GM21423 (cell line): Measurements from ENCODE around the gene MAP1A.
"Not testable (repeated sequence)": the region's sequence is repeated elsewhere in the genome, so short reads cannot be mapped to it uniquely, and the experiment has no call there.

Experiments
- ATAC-seq: cut with Tn5 transposase; IDR thresholded peaks from one replicate; pipeline ENCODE4 v1.9.1; 2021; ENCODE audit warnings: mild to moderate bottlenecking, moderate library complexity; ENCODE audit not compliant: unreplicated experiment

MAP1A gene

GRCh38 chr15:43528542-43529007 is 11.2 kb downstream of the MAP1A start:
- ATAC-seq: no peak

DNA sequence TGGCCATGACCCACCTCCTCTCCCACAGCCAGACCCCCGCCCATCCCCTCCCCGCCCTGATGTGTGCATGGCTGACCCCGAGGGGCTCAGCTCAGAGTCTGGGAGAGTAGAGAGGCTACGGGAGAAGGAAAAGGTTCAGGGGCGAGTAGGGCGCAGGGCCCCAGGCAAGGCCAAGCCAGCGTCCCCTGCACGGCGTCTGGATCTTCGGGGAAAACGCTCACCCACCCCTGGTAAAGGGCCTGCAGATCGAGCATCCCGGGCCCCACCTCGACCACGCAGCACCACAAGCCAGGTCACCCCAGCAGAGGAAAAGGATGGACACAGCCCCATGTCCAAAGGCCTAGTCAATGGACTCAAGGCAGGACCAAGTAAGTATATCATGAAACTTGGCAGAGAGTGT is 11.7 kb downstream of the MAP1A start:
- no peak for ATAC-seq

GRCh38 chr15:43529587-43530345 is 12.4 kb downstream of the MAP1A start:
- ATAC-seq: no peak

DNA sequence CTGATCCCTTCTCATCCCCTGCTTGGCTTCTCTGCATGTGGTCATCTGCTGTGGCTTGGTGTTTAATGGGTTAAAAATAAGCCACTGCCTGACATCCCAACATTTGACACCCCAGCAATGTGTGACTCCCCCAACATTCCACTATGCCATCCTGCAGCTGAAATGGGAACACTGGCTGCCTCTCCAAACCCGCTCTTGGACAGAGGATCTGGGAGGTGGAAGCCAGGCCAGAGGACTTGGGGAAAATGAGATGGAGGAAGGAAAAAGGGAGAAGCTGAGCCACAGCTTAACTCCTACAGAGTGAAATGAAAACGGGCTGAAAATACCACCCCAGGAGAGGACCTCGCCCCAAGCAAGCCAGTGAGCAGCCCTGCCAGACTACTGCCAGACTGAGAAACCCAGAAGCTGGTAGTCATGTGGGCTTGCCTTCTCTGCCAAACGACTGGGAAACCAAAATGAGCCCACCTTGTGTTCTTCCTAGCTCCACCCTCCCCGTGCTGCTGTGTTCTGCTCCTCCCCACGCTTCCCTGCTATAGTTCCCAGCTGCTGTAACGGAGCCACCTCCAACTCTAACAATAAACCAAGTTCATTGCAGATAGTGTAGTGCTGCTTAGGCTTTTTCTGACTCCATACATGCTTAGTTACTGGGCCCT is 13.7 kb downstream of the MAP1A start:
- ATAC-seq: no peak

DNA sequence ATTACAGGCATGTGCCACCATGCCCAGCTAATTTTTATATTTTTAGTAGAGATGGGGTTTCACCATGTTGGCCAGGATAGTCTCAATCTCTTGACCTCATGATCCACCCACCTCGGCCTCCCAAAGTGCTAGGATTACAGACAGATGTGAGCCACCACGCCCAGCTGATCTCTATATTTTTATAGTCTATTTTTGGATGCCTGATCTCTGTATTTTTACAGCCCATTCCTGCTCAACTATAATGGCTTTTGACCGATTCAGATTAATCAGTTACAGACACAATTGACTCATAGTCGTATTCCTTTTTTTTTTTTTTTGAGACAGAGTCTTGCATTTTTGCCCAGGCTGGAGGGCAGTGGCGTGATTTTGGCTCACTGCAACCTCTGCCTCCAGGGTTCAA is 15.4 kb downstream of the MAP1A start:
- not testable (repeated sequence) for ATAC-seq

DNA sequence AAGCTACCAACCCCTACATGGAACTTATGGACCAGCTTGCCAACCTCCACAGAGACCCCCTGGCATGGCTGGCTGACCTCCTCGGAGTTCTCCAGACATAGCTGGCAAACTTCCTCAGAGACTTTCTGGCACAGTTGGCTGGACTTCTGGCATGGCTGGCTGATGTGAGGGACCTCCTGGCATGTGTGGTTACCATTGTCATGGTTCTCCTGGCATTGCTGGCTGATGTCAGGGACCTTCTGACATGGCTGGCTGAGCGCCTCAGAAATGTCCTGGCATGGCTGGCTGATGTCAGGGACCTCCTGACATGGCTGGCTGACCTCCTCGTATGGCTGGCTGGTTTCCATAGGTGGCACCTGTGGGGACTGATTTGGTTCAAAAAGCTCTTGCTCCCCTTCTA is 17.5 kb downstream of the MAP1A start:
- ATAC-seq: no peak

DNA sequence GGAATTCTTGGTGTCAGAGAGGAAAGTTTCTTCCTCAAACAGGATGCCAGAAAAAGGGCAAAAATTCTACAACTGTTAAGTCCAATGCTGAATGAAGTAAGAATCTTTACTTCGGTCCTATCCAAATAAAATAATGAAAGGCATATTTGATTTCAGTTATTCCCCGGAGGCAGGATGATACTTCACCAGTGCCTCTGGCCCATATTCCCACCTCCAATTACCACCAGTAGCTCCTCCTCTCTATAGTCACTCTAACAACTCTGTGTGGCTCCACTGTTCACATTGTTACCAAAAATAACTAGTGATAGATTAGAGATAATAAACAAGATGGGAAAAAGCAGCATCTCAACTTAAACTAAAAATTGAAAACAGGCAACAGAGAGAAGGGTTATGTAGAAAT is 20.7 kb downstream of the MAP1A start:
- no peak for ATAC-seq

DNA sequence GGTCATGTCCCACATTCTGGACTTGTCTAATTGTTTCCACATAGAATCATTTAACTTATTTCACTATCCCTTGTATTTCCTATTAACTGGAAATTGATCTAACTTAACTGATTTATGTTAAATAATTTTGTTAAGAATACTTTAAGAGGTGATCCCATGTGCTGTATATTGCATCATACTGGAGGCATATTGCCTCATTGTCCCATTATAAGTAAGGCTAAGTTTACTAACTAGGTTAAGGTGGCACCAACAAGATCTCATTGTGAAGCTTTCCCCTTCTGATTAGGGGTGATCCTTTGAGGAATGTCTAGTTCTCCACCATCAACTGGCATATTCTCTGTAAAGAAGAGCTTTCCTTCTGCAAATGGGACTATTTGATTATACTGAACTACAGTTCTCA is 24.4 kb downstream of the MAP1A start:
- no peak for ATAC-seq

- no peak for ATAC-seq
Measured at GRCh38 chr15:43544266-43544665, 26.9 kb downstream of the MAP1A start.

DNA sequence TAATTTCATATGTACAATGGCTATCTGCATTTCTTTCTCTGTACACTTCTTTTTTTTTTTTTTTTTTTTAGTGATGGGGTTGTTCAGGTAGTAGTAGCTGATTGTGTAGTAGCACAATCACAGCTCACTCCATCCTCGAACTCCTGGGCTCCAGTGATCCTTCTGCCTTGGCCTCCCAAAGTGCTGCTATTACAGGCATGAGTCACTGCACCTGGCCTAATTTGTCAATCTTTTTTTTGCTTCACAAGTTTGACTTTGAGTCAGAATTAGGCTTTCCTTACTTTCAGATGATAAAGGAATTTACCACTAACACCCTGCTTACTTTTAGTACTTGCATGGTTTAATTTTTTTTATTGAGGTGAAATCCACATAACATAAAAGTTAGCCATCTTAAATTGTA is 28.0 kb downstream of the MAP1A start:
- ATAC-seq: no peak

- no peak for ATAC-seq
Measured at GRCh38 chr15:43547539-43547938, 30.1 kb downstream of the MAP1A start.

GRCh38 chr15:43550527-43551363 is 33.3 kb downstream of the MAP1A start:
- ATAC-seq: no peak

DNA sequence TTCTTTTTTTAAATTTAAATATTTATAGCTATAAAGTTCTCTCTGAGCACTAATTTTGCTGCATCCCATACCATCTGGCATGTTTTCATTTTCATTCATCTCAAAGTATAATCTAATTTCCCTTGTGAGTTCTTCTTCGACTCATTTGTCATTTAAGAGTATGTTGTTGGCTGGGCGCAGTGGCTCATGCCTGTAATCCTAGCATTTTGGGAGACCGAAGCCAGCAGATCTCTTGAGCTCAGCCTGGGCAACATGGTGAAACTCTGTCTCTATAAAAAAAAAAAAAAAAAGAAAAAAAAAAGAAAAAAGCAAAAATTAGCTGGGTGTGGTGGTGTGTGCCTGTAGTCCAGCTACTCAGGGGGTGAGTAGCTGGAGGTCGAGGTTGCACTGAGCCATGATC is 34.8 kb downstream of the MAP1A start:
- no peak for ATAC-seq

DNA sequence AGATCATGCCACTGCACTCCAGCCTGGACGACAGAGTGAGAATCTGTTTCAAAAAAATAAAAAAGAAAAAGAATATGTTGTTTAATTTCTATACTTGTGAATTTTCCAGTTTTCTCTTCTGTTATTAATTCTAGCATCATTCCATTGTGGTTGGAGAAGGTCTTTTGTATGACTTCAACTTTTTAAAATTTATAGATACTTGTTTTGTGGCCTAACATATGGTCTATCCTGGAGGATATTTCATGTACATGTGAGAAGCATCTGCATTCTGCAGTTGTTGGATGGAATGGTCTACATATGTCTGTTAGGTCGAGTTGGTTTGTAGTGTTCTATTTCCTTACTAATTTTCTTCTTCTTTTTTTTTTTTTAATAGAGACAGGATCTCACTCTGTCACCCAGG is 35.6 kb downstream of the MAP1A start:
- no peak for ATAC-seq

DNA sequence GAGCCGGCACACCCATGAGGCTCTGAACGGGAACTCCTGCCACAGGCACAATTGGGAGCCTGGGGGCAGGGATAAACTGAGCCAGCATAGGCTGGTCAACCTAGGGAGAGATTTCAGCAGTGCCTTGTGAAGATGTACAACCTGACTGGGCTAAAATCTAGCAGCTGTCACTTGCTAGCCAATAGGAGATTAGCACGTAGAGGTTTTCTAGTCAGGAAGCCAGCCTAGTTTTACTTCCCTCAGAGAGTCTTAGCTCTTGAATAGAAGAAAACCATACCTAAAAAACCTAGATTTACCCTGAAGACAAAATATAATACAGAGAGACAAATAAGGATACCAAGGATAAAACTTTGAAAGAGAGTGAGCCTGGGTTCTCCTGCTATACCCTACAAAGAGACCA is 45.3 kb downstream of the MAP1A start:
- not testable (repeated sequence) for ATAC-seq

- not testable (repeated sequence) for ATAC-seq
Measured at GRCh38 chr15:43563793-43564192, 46.4 kb downstream of the MAP1A start.

DNA sequence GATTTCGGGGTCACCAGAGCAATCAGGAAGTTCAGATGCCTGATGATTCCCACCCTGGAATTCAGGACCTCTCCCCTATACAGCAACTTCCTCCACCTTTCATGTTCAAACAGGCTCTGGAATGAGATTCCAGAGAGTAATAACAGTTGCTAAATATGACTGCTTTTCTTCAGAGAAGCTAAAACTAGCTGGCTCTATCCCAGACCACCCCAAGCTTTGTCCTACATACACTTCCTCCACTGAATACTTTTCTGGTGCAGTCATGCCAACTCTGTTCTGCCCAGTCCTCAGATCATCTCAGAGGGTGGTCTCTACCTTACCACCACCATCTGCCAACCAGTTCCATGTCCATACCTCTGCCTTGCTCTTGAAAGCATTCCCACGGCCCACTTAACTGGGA is 49.2 kb downstream of the MAP1A start:
- not testable (repeated sequence) for ATAC-seq

- not testable (repeated sequence) for ATAC-seq
Measured at GRCh38 chr15:43574607-43575006, 57.2 kb downstream of the MAP1A start.
